SK-N-SH (cell line): ENCODE measurements around the gene UNC5CL.

Source experiments
- JUND ChIP-seq: IDR thresholded peaks from 2 replicates; pipeline ENCODE4 v1.4.0; 2012
- MEF2A ChIP-seq: IDR thresholded peaks from 2 replicates; pipeline ENCODE4 v1.4.0; 2012; ENCODE audit warnings: low read depth, borderline replicate concordance
- POLR2AphosphoS5 ChIP-seq: IDR thresholded peaks from 2 replicates; pipeline ENCODE4 v1.6.1; 2012; ENCODE audit warnings: low read depth, low read length
- RXRA ChIP-seq: IDR thresholded peaks from 2 replicates; pipeline ENCODE4 v1.4.0; 2012; ENCODE audit warnings: low read depth, mild to moderate bottlenecking, borderline replicate concordance
- TF ChIP-seq, protein P1 (sequence below): fragments of 200-600 bp; sonication (generic); IDR thresholded peaks from 2 replicates; pipeline ENCODE4 v1.6.1; 2017; ENCODE audit warnings: antibody characterized with exemption, mild to moderate bottlenecking, moderate library complexity

DNA sequence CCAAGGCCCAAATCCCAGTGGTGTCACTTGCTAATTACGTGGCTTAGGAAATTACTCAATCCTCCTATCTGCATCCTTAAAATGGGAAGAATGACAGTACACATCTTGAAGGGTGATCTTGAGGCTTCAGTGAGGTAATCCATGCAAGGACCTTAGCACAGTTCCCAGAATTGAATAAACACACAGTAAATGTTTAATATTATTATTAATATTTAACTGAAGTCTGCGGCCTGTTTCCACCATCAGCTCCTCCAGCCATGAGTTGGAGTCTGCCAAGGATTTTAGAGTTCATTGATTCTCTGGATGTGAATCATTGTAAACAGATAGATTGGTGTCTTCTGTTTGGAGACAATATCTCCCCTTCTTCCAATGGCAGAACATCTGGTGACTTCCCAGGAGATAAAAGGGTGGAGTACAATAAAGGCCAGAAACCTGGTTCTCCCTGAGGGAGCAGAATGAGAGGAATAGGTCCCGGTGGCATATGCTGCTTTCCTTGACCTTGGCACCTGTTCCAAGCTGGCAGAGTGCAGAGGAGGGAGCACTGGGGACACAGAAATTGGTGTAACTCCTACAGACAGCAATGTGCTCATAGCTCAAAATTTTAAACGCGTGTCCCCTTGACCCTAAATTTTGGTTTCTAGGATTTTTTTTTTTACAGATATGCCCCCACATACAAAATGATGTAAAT is 25.4 kb downstream of the UNC5CL start:
- TF ChIP-seq, protein P1, sequence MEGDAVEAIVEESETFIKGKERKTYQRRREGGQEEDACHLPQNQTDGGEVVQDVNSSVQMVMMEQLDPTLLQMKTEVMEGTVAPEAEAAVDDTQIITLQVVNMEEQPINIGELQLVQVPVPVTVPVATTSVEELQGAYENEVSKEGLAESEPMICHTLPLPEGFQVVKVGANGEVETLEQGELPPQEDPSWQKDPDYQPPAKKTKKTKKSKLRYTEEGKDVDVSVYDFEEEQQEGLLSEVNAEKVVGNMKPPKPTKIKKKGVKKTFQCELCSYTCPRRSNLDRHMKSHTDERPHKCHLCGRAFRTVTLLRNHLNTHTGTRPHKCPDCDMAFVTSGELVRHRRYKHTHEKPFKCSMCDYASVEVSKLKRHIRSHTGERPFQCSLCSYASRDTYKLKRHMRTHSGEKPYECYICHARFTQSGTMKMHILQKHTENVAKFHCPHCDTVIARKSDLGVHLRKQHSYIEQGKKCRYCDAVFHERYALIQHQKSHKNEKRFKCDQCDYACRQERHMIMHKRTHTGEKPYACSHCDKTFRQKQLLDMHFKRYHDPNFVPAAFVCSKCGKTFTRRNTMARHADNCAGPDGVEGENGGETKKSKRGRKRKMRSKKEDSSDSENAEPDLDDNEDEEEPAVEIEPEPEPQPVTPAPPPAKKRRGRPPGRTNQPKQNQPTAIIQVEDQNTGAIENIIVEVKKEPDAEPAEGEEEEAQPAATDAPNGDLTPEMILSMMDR, result no peak
- no peak for TF ChIP-seq POLR2AphosphoS5
- no peak for TF ChIP-seq RXRA
- TF ChIP-seq JUND, result no peak
- no peak for TF ChIP-seq MEF2A
